Right lobe of liver (tissue), 4 donors: ENCODE data around the gene SRPK2.

Source experiments
- POLR2A ChIP-seq: fragments of 450-650 bp; IDR thresholded peaks from one replicate; pipeline ENCODE4 v1.6.1; 2017; ENCODE audit warnings: antibody characterized with exemption, mild to moderate bottlenecking
- TF ChIP-seq, protein P1 (sequence below), 4 donors: fragments of 200-600 bp in 3 of 4; fragments of 450-650 bp in 1 of 4; IDR thresholded peaks; one replicate each; pipeline versions ENCODE4 v1.5.1 to v1.8.0; 2016 to 2022; ENCODE audit warnings: antibody characterized with exemption in 4 of 4, mild to moderate bottlenecking in 2 of 4
- donor health status: DM: no; HTN: no; CAD: no.
- donor health status: DM: no; HTN: no; CAD: no.
- donor health status: DM: no; HTN: yes; CAD: no.

GRCh38 chr7:105267244-105267643, 121.5 kb downstream of the SRPK2 start:
- TF ChIP-seq, protein P1, sequence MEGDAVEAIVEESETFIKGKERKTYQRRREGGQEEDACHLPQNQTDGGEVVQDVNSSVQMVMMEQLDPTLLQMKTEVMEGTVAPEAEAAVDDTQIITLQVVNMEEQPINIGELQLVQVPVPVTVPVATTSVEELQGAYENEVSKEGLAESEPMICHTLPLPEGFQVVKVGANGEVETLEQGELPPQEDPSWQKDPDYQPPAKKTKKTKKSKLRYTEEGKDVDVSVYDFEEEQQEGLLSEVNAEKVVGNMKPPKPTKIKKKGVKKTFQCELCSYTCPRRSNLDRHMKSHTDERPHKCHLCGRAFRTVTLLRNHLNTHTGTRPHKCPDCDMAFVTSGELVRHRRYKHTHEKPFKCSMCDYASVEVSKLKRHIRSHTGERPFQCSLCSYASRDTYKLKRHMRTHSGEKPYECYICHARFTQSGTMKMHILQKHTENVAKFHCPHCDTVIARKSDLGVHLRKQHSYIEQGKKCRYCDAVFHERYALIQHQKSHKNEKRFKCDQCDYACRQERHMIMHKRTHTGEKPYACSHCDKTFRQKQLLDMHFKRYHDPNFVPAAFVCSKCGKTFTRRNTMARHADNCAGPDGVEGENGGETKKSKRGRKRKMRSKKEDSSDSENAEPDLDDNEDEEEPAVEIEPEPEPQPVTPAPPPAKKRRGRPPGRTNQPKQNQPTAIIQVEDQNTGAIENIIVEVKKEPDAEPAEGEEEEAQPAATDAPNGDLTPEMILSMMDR (IDR thresholded peaks at IDR 0.05) = no peak
- TF ChIP-seq POLR2A = no peak
